Ascending aorta (tissue), 2 donors: ENCODE measurements around the gene BTF3. TPM values are rescaled to one million over a fixed set of nuclear protein-coding genes. Genes with fewer than 3 reads are reported as not detected.
"Not testable (repeated sequence)": the region's sequence is repeated elsewhere in the genome, so short reads cannot be mapped to it uniquely, and the experiment has no call there.

Source experiments
- DNase-seq, 2 donors: peaks; one replicate each; pipeline ENCODE4 v3.0.0-alpha.2; 2019; ENCODE audit warnings: low spot score in 2 of 2
- H3K27ac ChIP-seq, 2 donors: fragments of 200-600 bp; sonication (generic); one replicate each; pipeline ENCODE4 v1.5.1; 2016 to 2017; ENCODE audit warnings: mild to moderate bottlenecking in 1 of 2
- H3K27me3 ChIP-seq: fragments of 200-600 bp; sonication (generic); one replicate; pipeline ENCODE4 v1.5.1; 2017
- H3K36me3 ChIP-seq, 2 donors: fragments of 200-600 bp; sonication (generic); one replicate each; pipeline ENCODE4 v1.5.1; 2016
- H3K4me1 ChIP-seq, 2 donors: fragments of 200-600 bp; sonication (generic); one replicate each; pipeline ENCODE4 v1.5.1; 2016 to 2017; ENCODE audit warnings: mild to moderate bottlenecking in 1 of 2
- H3K4me3 ChIP-seq, 2 donors: fragments of 200-600 bp; sonication (generic); one replicate each; pipeline ENCODE4 v1.5.1; 2016 to 2017; ENCODE audit warnings: mild to moderate bottlenecking in 1 of 2
- H3K9me3 ChIP-seq, 2 donors: fragments of 200-600 bp; sonication (generic); one replicate each; pipeline ENCODE4 v1.5.1; 2016
- intact Hi-C: fragments of 100-400 bp; cut with DNase I; formaldehyde crosslinking; loops from one replicate; pipeline ENCODE4 v1.15.1; 2023
- total RNA-seq: library from RNA; depleted of rRNA; stranded (reverse); fragments of >200 nt; gene quantifications from one replicate; pipeline ENCODE4 v1.1.0, GENCODE V29; 2016
- TF ChIP-seq, protein P1 (sequence below), 3 experiments: fragments of 200-600 bp in 2 of 3; fragments of 450-650 bp in 1 of 3; sonication (generic) in 2 of 3; IDR thresholded peaks; one replicate each; pipeline ENCODE4 v1.5.1; 2016 to 2019; ENCODE audit warnings: antibody characterized with exemption in 3 of 3, mild to moderate bottlenecking in 1 of 3, moderate library complexity in 1 of 3

BTF3 gene
- total RNA-seq, 1 donor from 2014 or later = 235 TPM

DNA sequence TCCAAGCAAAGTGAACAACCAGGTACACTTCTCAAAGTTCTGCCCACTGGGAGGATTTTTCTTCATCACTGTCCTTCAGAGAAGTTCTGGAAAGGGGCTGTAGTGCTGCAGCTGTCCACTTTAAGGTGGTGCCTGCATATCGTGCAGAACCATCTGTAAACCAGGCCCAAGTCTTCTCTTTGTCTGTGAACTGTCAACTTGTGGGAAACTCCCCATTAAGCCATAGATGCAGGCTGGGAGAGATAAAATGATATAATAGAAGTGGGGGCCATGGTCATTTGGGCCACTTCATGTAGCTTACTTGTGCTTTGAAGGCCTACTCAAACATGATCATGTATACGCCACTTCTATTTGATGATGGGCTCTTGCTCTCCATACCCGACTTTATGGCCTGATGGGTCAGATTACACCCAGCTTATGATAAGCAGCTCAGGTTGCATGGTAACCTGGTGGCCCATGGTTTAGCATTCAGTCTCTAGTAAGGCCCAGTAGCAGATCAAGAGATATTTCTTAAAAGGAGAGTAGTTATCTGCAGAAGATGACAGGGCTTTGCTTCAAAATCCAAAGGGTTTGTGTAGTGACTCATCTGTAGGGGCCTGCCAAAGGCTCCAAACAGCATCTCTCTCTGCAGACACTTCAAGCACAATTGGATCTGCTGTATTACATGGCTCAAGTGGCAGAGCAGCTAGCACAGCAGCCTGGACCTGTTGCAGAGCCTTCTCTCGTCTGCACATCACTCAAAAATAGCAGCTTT is 15.7 kb upstream of the BTF3 start:
- H3K9me3 ChIP-seq = no peaks in the 10 kb centered on the region
- intact Hi-C loops = no loop called here
- no peaks in the 10 kb centered on the region for H3K4me1 ChIP-seq
- DNase-seq = no peak
- H3K27me3 ChIP-seq = no peaks in the 10 kb centered on the region
- H3K4me3 ChIP-seq = no peak overlapping the region
- no peaks in the 10 kb centered on the region for H3K36me3 ChIP-seq
- TF ChIP-seq, protein P1, sequence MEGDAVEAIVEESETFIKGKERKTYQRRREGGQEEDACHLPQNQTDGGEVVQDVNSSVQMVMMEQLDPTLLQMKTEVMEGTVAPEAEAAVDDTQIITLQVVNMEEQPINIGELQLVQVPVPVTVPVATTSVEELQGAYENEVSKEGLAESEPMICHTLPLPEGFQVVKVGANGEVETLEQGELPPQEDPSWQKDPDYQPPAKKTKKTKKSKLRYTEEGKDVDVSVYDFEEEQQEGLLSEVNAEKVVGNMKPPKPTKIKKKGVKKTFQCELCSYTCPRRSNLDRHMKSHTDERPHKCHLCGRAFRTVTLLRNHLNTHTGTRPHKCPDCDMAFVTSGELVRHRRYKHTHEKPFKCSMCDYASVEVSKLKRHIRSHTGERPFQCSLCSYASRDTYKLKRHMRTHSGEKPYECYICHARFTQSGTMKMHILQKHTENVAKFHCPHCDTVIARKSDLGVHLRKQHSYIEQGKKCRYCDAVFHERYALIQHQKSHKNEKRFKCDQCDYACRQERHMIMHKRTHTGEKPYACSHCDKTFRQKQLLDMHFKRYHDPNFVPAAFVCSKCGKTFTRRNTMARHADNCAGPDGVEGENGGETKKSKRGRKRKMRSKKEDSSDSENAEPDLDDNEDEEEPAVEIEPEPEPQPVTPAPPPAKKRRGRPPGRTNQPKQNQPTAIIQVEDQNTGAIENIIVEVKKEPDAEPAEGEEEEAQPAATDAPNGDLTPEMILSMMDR (IDR thresholded peaks at IDR 0.05) = no peak
- H3K27ac ChIP-seq = no peak overlapping the region

DNA sequence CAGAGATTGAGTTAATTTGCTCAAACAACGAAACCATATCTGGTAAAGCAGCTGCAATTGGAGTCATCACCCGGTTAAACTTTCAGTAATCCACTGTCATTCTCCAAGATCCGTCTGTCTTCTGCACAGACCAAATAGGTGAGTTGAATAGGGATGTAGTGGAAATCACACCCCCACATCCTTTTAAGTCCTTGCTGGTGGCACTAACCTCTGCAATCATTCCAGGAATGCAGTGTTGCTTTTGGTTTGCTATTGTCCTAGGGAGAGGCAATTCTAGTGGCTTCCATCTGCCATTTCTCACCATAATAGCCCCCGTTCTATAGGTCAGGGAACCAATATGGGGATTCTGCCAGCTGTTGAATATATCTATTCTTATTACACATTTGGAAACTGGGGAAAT is 14.6 kb upstream of the BTF3 start:
- Histone ChIP-seq H3K4me1 (no peaks in the 10 kb centered on the region), H3K36me3 (no peaks in the 10 kb centered on the region), H3K27me3 (no peaks in the 10 kb centered on the region), H3K27ac (no peak overlapping the region), H3K4me3 (no peak overlapping the region), H3K9me3 (no peaks in the 10 kb centered on the region)
- intact Hi-C loops = no loop called here
- no peak for DNase-seq
- TF ChIP-seq, protein P1 (IDR thresholded peaks at IDR 0.05) = no peak

DNA sequence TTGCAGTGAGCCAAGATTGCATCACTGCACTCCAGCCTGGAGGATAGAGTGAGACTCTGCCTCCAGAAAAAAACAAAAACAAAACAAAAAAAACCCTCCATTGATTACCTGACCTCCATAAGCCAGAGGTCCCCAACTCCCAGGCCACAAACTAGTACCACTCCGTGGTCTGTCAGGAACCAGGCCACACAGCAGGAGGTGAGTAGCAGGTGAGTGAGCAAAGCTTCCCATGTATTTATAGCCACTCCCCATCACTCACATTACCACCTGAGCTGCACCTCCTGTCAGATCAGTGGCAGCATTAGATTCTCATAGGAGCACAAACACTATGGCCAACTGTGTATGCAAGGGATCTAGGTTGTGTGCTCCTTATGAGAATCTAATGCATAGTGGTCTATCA is 13.7 kb upstream of the BTF3 start:
- no peaks in the 10 kb centered on the region for H3K27me3 ChIP-seq
- no peak for DNase-seq
- TF ChIP-seq, protein P1 (IDR thresholded peaks at IDR 0.05) = no peak
- H3K27ac ChIP-seq = no peak overlapping the region
- H3K9me3 ChIP-seq = no peaks in the 10 kb centered on the region
- H3K36me3 ChIP-seq = no peaks in the 10 kb centered on the region
- intact Hi-C loops = no loop called here
- no peak overlapping the region for H3K4me3 ChIP-seq
- H3K4me1 ChIP-seq = no peaks in the 10 kb centered on the region

DNA sequence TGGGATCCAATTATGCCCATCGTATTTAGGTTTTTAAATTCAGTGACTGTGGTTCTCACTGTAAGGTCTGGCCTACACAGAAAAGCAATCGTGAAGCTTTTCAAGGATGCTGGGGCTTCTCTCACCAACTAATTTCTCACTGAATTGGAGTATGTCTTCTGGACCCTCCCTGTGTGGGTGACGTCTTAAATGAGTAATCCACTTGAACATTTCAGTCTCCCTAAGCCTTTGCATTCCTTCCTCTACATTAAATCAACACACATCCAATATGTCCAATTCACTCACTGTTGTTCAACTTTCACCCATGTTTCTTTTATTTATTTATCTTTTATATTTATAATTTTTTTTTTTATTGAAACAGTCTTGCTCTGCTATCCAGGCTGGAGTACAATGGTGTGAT is 12.5 kb upstream of the BTF3 start:
- Histone ChIP-seq H3K4me3 (no peak overlapping the region), H3K9me3 (no peaks in the 10 kb centered on the region), H3K36me3 (no peaks in the 10 kb centered on the region), H3K27ac (no peak overlapping the region), H3K27me3 (no peaks in the 10 kb centered on the region), H3K4me1 (no peaks in the 10 kb centered on the region)
- TF ChIP-seq, protein P1 (IDR thresholded peaks at IDR 0.05) = no peak
- DNase-seq = no peak
- intact Hi-C loops = no loop called here

DNA sequence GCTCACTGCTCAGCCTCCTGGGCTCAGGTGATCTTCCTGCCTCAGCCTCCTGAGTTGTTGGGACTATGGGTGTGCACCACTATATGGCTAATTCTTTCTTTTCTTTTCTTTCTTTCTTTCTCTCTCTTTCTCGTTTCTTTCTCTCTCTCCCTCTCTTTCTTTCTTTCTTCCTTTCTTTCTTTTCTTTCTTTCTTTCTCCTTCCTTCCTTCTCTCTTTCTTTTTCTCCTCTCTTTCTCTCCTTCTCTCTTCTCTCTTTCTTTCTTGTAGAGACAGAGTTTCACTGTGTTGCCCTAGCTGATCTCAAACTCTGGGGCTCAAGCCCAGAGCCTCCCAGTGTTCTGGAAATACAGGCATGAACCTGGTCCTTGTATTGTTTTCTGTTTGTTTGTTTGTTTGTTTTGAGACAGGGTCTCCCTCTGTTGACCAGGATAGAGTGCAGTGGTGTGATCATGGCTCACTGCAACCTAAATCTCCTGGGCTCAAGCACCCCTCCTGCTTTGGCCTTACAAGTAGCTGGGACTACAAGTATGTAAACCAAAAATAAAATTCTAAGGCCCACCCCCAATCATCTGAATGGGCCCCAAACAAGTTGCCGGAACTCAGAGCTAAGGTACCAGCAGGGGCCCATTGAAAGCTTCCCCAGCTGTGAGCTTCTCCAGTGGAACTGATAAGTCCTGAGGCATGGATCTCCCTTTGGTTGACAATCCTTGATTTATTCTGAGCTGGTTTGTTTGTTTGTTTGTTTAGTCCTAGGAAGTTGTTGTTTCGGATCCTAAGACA is 11.9 kb upstream of the BTF3 start:
- H3K27ac ChIP-seq = no peak overlapping the region
- intact Hi-C loops = no loop called here
- no peaks in the 10 kb centered on the region for H3K9me3 ChIP-seq
- no peaks in the 10 kb centered on the region for H3K36me3 ChIP-seq
- no peaks in the 10 kb centered on the region for H3K27me3 ChIP-seq
- DNase-seq = no peak
- TF ChIP-seq, protein P1 (IDR thresholded peaks at IDR 0.05) = no peak
- no peaks in the 10 kb centered on the region for H3K4me1 ChIP-seq
- H3K4me3 ChIP-seq = no peak overlapping the region

DNA sequence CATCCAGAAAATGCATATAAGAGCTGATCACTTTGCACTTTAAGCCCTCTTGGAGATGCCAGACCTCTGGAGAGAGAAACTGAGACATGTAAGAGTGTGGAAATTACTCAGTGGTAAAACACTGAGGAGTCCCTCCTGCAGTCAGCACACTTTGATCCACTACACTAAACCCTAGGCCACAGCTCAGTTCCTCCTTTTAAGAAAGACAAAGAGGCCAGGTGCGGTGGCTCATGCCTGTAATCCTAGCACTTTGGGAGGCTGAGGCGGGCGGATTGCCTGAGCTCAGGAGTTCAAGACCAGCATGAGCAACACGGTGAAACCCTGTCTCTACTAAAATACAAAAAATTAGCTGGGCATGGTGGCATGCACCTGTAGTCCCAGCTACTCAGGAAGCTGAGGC is 11.0 kb upstream of the BTF3 start:
- intact Hi-C loops, DNase-seq, H3K27me3 ChIP-seq, H3K36me3 ChIP-seq, H3K4me1 ChIP-seq, H3K9me3 ChIP-seq, H3K27ac ChIP-seq, H3K4me3 ChIP-seq: not testable (repeated sequence)
